Measurements from ENCODE around the gene INCENP. TPM values are rescaled to one million over a fixed set of nuclear protein-coding genes. Genes with fewer than 3 reads are reported as not detected.

Gene INCENP
- 14.5 and 20.1 TPM in 2 replicates for polyA plus RNA-seq (2012; rRNA removed)
- 9.8 and 12.8 TPM in 2 replicates for polyA plus RNA-seq (2012; cell fraction: cytosol; rRNA removed)
- 26.7 and 32.6 TPM in 2 replicates for polyA plus RNA-seq (2012; cell fraction: nucleus; rRNA removed)

GRCh38 chr11:62123669-62124185 lies at the start of gene INCENP:
Gene INCENP (plus strand): TSS chr11:62124011. CDS start chr11:62128162, 4,151 bp downstream.
- 2% methylated on average over 29 of the region's 39 CpGs for WGBS (ENCODE audit: low lambda C conversion rate)
- ChIA-PET CTCF (interaction anchor here (0.8 to 2.2 kb wide), 8 partner anchors 9 to 253 kb away, joined by 3 to 19 read pairs (median 3); partner anchors contain the start of genes FTH1 and SCGB1D1), POLR2A (interaction anchor here (0.5 to 1.0 kb wide), 2 partner anchors 11 to 23 kb away, joined by 3 to 9 read pairs; no protein-coding TSS in a partner anchor)
- Histone ChIP-seq H3K27ac (ENCODE audit: low read depth in 2 of 2, low read length in 1 of 2) (peak within 1 kb of the TSS; percentile 58 to 77), H3F3A (replicated peaks; ENCODE audit: insufficient read depth) (no peaks in the 10 kb centered on the region), H3K4me3 (ENCODE audit: low read depth in 2 of 2, low read length in 1 of 2) (peak within 1 kb of the TSS; percentile 89), H2AFZ (ENCODE audit: low read depth) (peak within 1 kb of the TSS; percentile 75), H3K4me2 (peak within 1 kb of the TSS; percentile 95), H3K36me3 (replicated peaks in 1 of 2; ENCODE audit: control insufficient read depth in 1 of 2, insufficient read depth in 2 of 2, low read length in 1 of 2) (peaks cover 0 to 8% of the 10 kb centered on the region in 2 experiments), H3K9me2 (no peaks in the 10 kb centered on the region), H3K9me3 (no peaks in the 10 kb centered on the region), H4K20me1 (ENCODE audit: insufficient read depth) (peaks cover 21% of the 10 kb centered on the region; the same call in 1 of the 2 replicates), H3K4me1 (ENCODE audit: control insufficient read depth in 1 of 2, insufficient read depth in 2 of 2, low read depth in 1 of 2, low read length in 1 of 2) (peaks cover 8 to 13% of the 10 kb centered on the region in 2 experiments; a peak in 2 of 4 replicates), H3K9ac (peak within 1 kb of the TSS; percentile 84), H3K79me2 (ENCODE audit: insufficient read depth) (peaks cover 49% of the 10 kb centered on the region), H3K27me3 (ENCODE audit: insufficient read depth) (no peaks in the 10 kb centered on the region)
- DNase-seq: peak; percentile 96
- TF ChIP-seq SIN3A (IDR thresholded peaks at IDR 0.05; ENCODE audit: borderline replicate concordance, low read depth, low read length) (0 out of 2 replicates have a peak, but pooled peaks have one; percentile 64), RAD21 (IDR thresholded peaks at IDR 0.05; ENCODE audit: low read length) (no peak), PBX3 (IDR thresholded peaks at IDR 0.05) (peak; percentile 98), TEAD4 (IDR thresholded peaks at IDR 0.05; ENCODE audit: borderline replicate concordance, insufficient read depth) (no peak), NFIC (IDR thresholded peaks at IDR 0.05; ENCODE audit: borderline replicate concordance) (no peak), ZBTB33 (IDR thresholded peaks at IDR 0.05; ENCODE audit: borderline replicate concordance, low read depth) (peak; percentile 42; the same call in 1 of the 2 replicates), USF1 (IDR thresholded peaks at IDR 0.05; ENCODE audit: borderline replicate concordance, low read depth) (peak; percentile 51; the same call in 1 of the 2 replicates), GATA2 (CRISPR knock-in tag; IDR thresholded peaks at IDR 0.05) (no peak), MXI1 (IDR thresholded peaks at IDR 0.05; ENCODE audit: low read depth, low read length) (peak; percentile 73; the same call in 1 of the 2 replicates), EZH2phosphoT487 (IDR thresholded peaks at IDR 0.05; ENCODE audit: borderline replicate concordance, low read depth) (no peak), EP300 (IDR thresholded peaks at IDR 0.05; ENCODE audit: borderline replicate concordance in 1 of 2, low read depth in 1 of 2, low read length in 1 of 2) (no peak), ELF1 (IDR thresholded peaks at IDR 0.05) (peak; percentile 92), MEF2A (IDR thresholded peaks at IDR 0.05; ENCODE audit: borderline replicate concordance, low read depth) (no peak), YY1 (IDR thresholded peaks at IDR 0.05; ENCODE audit: low read depth) (peak; percentile 52; the same call in 1 of the 2 replicates), CHD2 (IDR thresholded peaks at IDR 0.05; ENCODE audit: low read length, partially characterized antibody) (peak; percentile 93), GABPA (IDR thresholded peaks at IDR 0.05; ENCODE audit: low read depth) (peak; percentile 92), SMC3 (IDR thresholded peaks at IDR 0.05; ENCODE audit: low read depth, low read length) (no peak), RCOR1 (IDR thresholded peaks at IDR 0.05; ENCODE audit: low read length) (no peak), NRF1 (IDR thresholded peaks at IDR 0.05; ENCODE audit: low read depth, low read length) (no peak), TCF12 (IDR thresholded peaks at IDR 0.05) (no peak; the same call in 1 of the 2 replicates), FOSL2 (IDR thresholded peaks at IDR 0.05; ENCODE audit: borderline replicate concordance, low read depth) (no peak), RXRA (IDR thresholded peaks at IDR 0.05; ENCODE audit: borderline replicate concordance, low read depth) (no peak), FOXJ3 (CRISPR knock-in tag; IDR thresholded peaks at IDR 0.05) (no peak), TAF1 (IDR thresholded peaks at IDR 0.05; ENCODE audit: borderline replicate concordance, low read depth, low read length) (peak; percentile 48; the same call in 1 of the 2 replicates), POLR2AphosphoS5 (IDR thresholded peaks at IDR 0.05; ENCODE audit: low read depth, low read length) (peak; percentile 43), RFX5 (IDR thresholded peaks at IDR 0.05; ENCODE audit: low read length) (no peak)
- TF ChIP-seq, protein P1, sequence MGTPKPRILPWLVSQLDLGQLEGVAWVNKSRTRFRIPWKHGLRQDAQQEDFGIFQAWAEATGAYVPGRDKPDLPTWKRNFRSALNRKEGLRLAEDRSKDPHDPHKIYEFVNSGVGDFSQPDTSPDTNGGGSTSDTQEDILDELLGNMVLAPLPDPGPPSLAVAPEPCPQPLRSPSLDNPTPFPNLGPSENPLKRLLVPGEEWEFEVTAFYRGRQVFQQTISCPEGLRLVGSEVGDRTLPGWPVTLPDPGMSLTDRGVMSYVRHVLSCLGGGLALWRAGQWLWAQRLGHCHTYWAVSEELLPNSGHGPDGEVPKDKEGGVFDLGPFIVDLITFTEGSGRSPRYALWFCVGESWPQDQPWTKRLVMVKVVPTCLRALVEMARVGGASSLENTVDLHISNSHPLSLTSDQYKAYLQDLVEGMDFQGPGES (IDR thresholded peaks at IDR 0.05; ENCODE audit: low read depth, low read length): peak; percentile 73

Measured in SK-N-SH (cell line).